ENCODE results near the gene PCID2. TPM values are rescaled to one million over a fixed set of nuclear protein-coding genes. Genes with fewer than 3 reads are reported as not detected.

PCID2 gene
- total RNA-seq (2022; extraction: Qiagen RNA extraction) = 39.3 to 44.6 TPM (median 43.1 TPM) in 5 replicates

DNA sequence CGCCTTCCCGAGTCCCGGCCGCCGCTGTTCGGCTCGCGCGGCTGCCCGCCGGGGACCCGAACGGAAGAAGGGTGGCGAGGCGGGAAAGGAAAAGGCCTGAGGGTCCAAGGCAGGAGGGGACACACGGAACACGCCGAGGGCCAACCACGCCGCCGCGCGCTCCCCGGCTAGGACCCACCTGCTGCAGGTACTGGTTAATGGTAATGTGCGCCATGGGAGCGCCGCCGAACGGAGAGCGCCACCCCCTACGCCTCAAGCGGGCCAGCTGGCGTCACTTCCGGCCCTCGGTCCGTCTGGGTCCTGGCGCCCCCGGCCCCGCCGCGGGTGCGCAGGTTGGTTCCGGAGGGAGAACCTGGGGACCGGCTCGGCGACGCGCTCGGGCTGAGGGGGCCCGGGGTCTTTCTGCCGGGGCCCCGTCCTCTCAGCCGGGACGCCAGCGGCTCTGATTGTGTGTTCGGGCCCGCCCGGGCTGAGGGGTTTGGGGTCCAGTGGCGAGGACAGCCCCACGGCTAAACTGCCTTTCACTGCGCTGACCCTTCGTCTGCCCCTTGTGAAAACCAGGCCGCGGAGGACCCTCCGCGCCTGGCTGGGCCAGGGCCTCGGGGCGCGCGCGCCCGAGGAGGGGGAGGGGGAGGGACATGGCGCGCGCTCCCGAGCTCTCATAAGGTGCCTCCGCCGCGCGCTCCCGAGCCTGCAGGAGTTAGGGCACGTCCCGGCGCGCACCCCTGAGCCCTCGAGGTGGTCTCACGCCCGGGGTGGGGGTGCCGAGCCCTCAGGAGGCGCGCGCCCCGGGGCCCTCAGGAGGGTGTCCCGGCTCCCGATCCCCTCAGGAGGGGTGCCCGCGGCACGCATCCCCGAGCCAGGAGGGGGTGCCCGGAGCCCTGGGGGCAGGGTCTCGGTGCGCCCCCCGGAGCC, at the start of gene PCID2:
PCID2 (minus strand) TSS at position 249 of the 915 bp plus-strand sequence; CDS start at position 214, 35 bp downstream.

GRCh38 chr13:113209336-113209758, 878 bp upstream of the PCID2 start, which contains the start of gene CUL4A:
Gene CUL4A, plus strand, starts transcription at chr13:113209613. Its CDS starts 15 bp downstream, at chr13:113209628.

DNA sequence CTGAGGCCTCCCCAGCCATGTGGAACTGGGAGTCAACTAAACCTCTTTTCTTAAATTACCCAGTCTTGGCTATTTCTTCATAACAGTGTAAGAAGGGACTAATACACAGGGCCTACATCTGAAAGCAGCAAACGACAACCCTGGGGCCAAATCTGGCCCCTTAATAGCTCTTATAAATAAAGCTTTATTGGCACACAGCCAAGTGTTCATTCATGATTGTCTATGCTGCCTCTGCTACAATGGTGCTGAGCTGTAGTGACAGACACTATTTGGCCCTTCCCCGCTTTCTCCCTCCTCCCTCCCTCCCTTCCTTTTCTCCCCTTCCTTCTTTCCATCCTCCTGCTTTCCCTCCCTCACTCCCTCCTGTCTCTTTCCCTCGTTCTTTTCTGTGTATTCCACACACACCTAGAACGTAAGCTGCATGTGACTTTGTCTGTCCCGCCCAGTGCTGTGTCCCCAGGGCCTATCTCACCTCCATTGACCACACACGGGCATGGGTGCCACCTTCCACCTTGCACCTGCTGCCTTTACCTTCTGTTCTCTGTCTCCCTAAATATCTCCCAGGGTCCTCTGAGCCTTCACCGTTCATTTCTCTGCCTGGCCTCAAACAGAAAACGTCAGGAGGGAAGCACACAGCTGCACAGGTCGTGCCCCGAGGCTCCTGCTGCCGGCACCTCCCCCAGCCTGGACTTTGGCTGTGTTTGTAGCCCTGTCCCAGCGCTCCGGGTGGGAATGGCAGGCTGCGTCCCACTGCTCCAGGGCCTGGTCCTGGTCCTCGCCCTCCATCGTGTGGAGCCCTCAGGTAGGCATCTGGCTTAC, 50.3 kb downstream of the PCID2 start, which contains the start of gene PROZ:
PROZ (plus strand) TSS at position 720 of the 819 bp plus-strand sequence; CDS start at position 733, 13 bp downstream.

Other genes with a start within 250 kb of the PCID2 start
- 0.27 to 0.61 TPM (median 0.37 TPM) in 5 replicates for gene MCF2L, start 239.5 kb downstream of the PCID2 start, total RNA-seq (2022; extraction: Qiagen RNA extraction)
- gene F7, start 102.9 kb downstream of the PCID2 start, total RNA-seq (2022; extraction: Qiagen RNA extraction) = 0.07 to 0.15 TPM (median 0.10 TPM) in 4 of 5 replicates, not detected in the other
- gene F10, start 85.9 kb downstream of the PCID2 start, total RNA-seq (2022; extraction: Qiagen RNA extraction) = not detected in 5 replicates
- gene PROZ, start 50.0 kb downstream of the PCID2 start, total RNA-seq (2022; extraction: Qiagen RNA extraction) = not detected in 5 replicates
- 52.0 to 57.4 TPM (median 55.5 TPM) in 5 replicates for gene CUL4A, start 944 bp upstream of the PCID2 start, total RNA-seq (2022; extraction: Qiagen RNA extraction)
- 72.2 to 95.3 TPM (median 89.7 TPM) in 5 replicates for gene LAMP1, start 88.6 kb upstream of the PCID2 start, total RNA-seq (2022; extraction: Qiagen RNA extraction)
- gene GRTP1, start 155.5 kb upstream of the PCID2 start, total RNA-seq (2022; extraction: Qiagen RNA extraction) = 1.2 to 2.1 TPM (median 1.8 TPM) in 5 replicates
- gene ADPRHL1, start 244.8 kb upstream of the PCID2 start, total RNA-seq (2022; extraction: Qiagen RNA extraction) = 12.2 to 15.5 TPM (median 12.9 TPM) in 5 replicates